K562 (cell line): Measurements from ENCODE around the gene MICOS13. TPM values are rescaled to one million over a fixed set of nuclear protein-coding genes. Genes with fewer than 3 reads are reported as not detected.
A peak's percentile ranks its signal among the peaks of the same experiment; 100 is the strongest.

ENCODE experiments used
- ARHGAP35 ChIP-seq: fragments of 450-650 bp; IDR thresholded peaks from 2 replicates; pipeline ENCODE4 v1.6.1; 2018; ENCODE audit not compliant: partially characterized antibody
- BCOR ChIP-seq: fragments of 450-650 bp; IDR thresholded peaks from 2 replicates; pipeline ENCODE4 v1.6.1; 2016
- CEBPZ ChIP-seq: fragments of 150-350 bp; IDR thresholded peaks from 2 replicates; pipeline ENCODE4 v1.6.1; 2014; ENCODE audit warnings: low read depth, mild to moderate bottlenecking, low read length, borderline replicate concordance
- CREB3L1 ChIP-seq: fragments of 450-650 bp; IDR thresholded peaks from 2 replicates; pipeline ENCODE4 v1.6.1; 2014; ENCODE audit warnings: low read depth, mild to moderate bottlenecking, moderate library complexity, borderline replicate concordance
- CTBP1 ChIP-seq: fragments of 450-650 bp; IDR thresholded peaks from 2 replicates; pipeline ENCODE4 v1.6.1; 2016; ENCODE audit warnings: borderline replicate concordance
- ELF4 ChIP-seq: fragments of 450-650 bp; formaldehyde crosslinking; IDR thresholded peaks from 2 replicates; pipeline ENCODE4 v1.4.0; 2022; ENCODE audit warnings: missing genetic modification characterization
- GATAD2A ChIP-seq: fragments of 450-650 bp; IDR thresholded peaks from 2 replicates; pipeline ENCODE4 v1.6.1; 2017
- NFIC ChIP-seq: fragments of 450-650 bp; IDR thresholded peaks from 2 replicates; pipeline ENCODE4 v1.6.1; 2017; ENCODE audit warnings: mild to moderate bottlenecking, inconsistent platforms
- RBM17 ChIP-seq: fragments of 200-400 bp; formaldehyde crosslinking; IDR thresholded peaks from 2 replicates; pipeline ENCODE4 v1.6.1; 2017; ENCODE audit warnings: low read depth, mild to moderate bottlenecking, low read length, borderline replicate concordance
- RBM39 ChIP-seq: fragments of 200-400 bp; formaldehyde crosslinking; optimal IDR thresholded peaks from 2 replicates; pipeline ENCODE3; 2018; ENCODE audit warnings: low read depth, low read length
- ZMIZ1 ChIP-seq, 2 experiments: fragments of 150-350 bp in 1 of 2; IDR thresholded peaks; 2 replicates each; pipeline ENCODE4 v1.6.1; 2012 to 2016; ENCODE audit warnings: low read depth in 2 of 2, low read length in 2 of 2, mild to moderate bottlenecking in 1 of 2, moderate library complexity in 1 of 2
- ZNF282 ChIP-seq: sonication (generic); formaldehyde crosslinking; IDR thresholded peaks from 2 replicates; pipeline ENCODE4 v1.8.1; 2023; ENCODE audit warnings: missing genetic modification reagents
- polyA plus RNA-seq, 8 experiments: library from polyadenylated mRNA; depleted of rRNA in 4 of 8; stranded (reverse) in 5 of 8; unstranded in 3 of 8; fragments of >200 nt; fragmentation: Nextera tagmentation in 2 of 8; fragmentation: Illumina TruSeq in 1 of 8; extraction: Ambion mirVana in 2 of 8; extraction: Trizol in 1 of 8; gene quantifications; 2 replicates each; pipeline versions ENCODE4 v1.2.1 to v1.2.3, GENCODE V29; 2011 to 2014; ENCODE audit warnings: inconsistent platforms in 1 of 8, missing spikeins in 1 of 8
- total RNA-seq, 7 experiments: library from RNA; depleted of rRNA in 6 of 7; stranded (reverse); fragments of >200 nt in 6 of 7; fragmentation: Illumina TruSeq in 2 of 7; extraction: Trizol in 2 of 7; gene quantifications; 2 replicates each; pipeline versions ENCODE4 v1.2.1 to v1.2.3, GENCODE V29; 2011 to 2021; ENCODE audit warnings: low replicate concordance in 1 of 7
- TF ChIP-seq, protein P1 (sequence below): fragments of 450-650 bp; formaldehyde crosslinking; IDR thresholded peaks from 2 replicates; pipeline ENCODE4 v1.4.0; 2020; ENCODE audit warnings: mild to moderate bottlenecking, moderate library complexity
- TF ChIP-seq, protein P2 (sequence below): sonication (generic); formaldehyde crosslinking; IDR thresholded peaks from 2 replicates; pipeline ENCODE4 v1.8.1; 2023; ENCODE audit warnings: mild to moderate bottlenecking, missing genetic modification reagents

The MICOS13 gene
- total and polyA plus RNA-seq, 9 of the 15 experiments (the other 6 are each of a cell fraction or from before 2014, with no cell fraction given): 15.5 to 220 (median 49.4) TPM

DNA sequence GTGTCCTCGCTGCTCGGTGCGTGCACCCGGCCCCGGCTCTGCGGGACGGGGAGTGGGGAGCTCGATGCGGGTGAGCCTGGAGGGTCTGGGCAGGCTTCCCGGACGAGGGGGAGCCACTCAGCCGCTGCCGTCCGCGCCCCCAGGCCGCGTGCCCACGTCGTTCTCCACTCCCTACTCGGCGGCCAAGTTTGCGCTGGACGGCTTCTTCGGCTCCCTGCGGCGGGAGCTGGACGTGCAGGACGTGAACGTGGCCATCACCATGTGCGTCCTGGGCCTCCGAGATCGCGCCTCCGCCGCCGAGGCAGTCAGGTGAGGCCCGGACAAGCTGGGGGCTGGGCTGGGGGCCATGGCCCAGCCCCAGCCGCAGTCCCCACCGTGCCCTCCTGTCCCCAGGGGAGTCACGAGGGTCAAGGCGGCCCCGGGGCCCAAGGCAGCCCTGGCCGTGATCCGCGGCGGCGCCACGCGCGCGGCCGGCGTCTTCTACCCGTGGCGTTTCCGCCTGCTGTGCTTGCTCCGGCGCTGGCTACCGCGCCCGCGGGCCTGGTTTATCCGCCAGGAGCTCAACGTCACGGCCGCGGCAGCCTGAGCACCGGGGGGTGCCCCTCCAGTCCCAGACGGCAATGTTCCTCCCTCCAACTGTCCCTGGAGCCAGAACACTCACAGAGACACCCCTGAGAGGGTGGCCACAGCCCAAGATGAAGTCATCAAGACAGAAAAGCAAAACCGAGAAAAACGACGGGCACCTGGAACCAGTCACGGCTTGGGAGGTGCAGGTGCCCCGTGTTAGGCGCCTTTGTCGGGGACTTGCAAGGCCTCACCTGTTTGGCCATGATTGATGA is 7.3 kb upstream of the MICOS13 start (continued):
- TF ChIP-seq GATAD2A (no peak), CEBPZ (no peak), ELF4 (CRISPR knock-in tag) (no peak), RBM17 (no peak), ZNF282 (CRISPR knock-in tag) (peak; percentile 63; the same call in 1 of the 2 replicates), CREB3L1 (peak; percentile 32; the same call in 1 of the 2 replicates), RBM39 (no peak), BCOR (0 out of 2 replicates have a peak, but pooled peaks have one; percentile 58), ZMIZ1 (IDR thresholded peaks at IDR 0.05; ENCODE audit: low read depth in 2 of 2, low read length in 2 of 2) (no peak), CTBP1 (no peak), NFIC (peak; percentile 64), ARHGAP35 (no peak)
- TF ChIP-seq, protein P1, sequence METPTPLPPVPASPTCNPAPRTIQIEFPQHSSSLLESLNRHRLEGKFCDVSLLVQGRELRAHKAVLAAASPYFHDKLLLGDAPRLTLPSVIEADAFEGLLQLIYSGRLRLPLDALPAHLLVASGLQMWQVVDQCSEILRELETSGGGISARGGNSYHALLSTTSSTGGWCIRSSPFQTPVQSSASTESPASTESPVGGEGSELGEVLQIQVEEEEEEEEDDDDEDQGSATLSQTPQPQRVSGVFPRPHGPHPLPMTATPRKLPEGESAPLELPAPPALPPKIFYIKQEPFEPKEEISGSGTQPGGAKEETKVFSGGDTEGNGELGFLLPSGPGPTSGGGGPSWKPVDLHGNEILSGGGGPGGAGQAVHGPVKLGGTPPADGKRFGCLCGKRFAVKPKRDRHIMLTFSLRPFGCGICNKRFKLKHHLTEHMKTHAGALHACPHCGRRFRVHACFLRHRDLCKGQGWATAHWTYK (CRISPR knock-in tag): no peak
- TF ChIP-seq, protein P2, sequence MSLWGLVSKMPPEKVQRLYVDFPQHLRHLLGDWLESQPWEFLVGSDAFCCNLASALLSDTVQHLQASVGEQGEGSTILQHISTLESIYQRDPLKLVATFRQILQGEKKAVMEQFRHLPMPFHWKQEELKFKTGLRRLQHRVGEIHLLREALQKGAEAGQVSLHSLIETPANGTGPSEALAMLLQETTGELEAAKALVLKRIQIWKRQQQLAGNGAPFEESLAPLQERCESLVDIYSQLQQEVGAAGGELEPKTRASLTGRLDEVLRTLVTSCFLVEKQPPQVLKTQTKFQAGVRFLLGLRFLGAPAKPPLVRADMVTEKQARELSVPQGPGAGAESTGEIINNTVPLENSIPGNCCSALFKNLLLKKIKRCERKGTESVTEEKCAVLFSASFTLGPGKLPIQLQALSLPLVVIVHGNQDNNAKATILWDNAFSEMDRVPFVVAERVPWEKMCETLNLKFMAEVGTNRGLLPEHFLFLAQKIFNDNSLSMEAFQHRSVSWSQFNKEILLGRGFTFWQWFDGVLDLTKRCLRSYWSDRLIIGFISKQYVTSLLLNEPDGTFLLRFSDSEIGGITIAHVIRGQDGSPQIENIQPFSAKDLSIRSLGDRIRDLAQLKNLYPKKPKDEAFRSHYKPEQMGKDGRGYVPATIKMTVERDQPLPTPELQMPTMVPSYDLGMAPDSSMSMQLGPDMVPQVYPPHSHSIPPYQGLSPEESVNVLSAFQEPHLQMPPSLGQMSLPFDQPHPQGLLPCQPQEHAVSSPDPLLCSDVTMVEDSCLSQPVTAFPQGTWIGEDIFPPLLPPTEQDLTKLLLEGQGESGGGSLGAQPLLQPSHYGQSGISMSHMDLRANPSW (CRISPR knock-in tag): 0 out of 2 replicates have a peak, but pooled peaks have one; percentile 57
